ENCODE measurements around the gene ARRB1.
A peak's percentile ranks its signal among the peaks of the same experiment; 100 is the strongest.

Gene ARRB1

DNA sequence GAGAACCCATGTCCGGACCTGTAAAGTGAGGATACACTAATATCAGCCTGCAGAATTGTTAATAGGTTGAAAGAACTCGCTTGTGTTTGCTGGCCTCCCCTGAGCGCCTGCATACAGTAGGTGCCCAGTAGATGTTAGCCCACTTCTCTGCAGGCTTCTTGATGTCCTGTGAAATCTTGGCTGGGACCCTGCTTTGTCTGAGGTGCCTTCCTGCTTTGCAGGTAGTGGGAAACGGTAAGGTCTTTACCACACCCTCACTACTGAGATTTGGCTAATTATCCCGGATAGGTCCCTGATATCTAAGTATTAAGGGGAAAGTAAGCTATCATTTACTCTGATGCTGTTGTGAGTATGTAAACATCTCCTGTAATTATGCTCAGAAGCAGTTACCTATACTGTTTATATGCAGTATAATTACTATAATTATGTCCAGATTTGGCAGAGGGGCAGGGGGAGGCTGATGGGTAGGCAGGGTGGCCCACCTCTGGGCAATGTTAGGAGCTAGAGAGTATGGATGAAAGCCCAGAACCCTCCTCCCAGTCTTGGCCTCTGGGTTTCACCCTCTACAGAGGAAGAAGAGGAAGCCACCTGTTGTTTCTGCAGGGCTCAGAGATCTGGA lies 1.2 kb upstream of the ARRB1 start:
- Mint-ChIP-seq H3K4me1 (ENCODE audit: low read depth) (peaks cover 36% of the 10 kb centered on the region), H3K36me3 (ENCODE audit: low read depth) (peaks cover 7% of the 10 kb centered on the region), H3K9me3 (no peaks in the 10 kb centered on the region), H3K4me3 (peak overlapping the region; percentile 87), H3K27me3 (ENCODE audit: low read depth) (no peaks in the 10 kb centered on the region), H3K27ac (peak overlapping the region; percentile 92)
- no peak for DNase-seq (ENCODE audit: low spot score)

DNA sequence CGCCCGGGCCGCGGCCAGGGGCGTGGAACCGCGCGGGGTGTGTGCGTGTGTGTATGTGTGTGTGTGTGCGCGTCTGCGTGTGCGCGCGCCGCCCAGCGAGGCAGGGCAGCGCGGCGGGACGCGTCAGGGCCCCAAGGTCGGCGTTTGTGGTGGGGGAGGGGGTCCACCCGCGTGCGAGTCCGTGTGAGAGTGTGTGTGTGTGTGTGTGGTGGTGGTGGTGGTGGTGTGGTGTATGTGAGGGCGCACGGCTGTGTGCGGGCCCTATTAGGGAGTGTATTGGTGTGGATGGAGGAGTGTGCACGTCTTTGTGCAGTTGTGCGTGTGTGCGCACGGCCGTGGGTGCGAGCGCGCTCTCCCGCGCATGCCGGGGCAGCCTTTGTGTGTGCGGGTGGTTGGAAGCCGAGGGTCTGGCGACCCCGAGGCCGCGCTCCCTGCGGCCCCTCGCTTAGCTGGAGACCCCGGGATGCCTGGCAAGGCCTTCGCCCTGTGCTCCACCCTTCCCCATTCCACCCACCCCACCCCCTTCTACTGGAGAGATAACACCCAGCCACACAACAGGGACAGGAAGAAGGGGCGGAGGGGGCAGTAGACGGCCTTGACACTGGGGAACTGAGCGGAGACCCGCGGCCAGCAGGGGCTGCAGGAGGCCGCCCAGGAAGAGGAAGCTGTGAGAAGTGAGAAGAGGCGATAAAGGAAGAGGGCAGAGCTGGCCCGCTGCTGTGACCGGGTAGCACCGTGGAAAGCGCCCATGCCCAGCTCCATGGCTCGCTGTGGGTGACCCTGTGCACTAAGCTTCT lies 528 bp upstream of the ARRB1 start:
- DNase-seq (ENCODE audit: low spot score): peak; percentile 26
- Mint-ChIP-seq H3K27ac (peak overlapping the region; percentile 92), H3K27me3 (ENCODE audit: low read depth) (no peaks in the 10 kb centered on the region), H3K4me3 (peak overlapping the region; percentile 87), H3K4me1 (ENCODE audit: low read depth) (peaks cover 37% of the 10 kb centered on the region), H3K9me3 (no peaks in the 10 kb centered on the region), H3K36me3 (ENCODE audit: low read depth) (peaks cover 7% of the 10 kb centered on the region)

DNA sequence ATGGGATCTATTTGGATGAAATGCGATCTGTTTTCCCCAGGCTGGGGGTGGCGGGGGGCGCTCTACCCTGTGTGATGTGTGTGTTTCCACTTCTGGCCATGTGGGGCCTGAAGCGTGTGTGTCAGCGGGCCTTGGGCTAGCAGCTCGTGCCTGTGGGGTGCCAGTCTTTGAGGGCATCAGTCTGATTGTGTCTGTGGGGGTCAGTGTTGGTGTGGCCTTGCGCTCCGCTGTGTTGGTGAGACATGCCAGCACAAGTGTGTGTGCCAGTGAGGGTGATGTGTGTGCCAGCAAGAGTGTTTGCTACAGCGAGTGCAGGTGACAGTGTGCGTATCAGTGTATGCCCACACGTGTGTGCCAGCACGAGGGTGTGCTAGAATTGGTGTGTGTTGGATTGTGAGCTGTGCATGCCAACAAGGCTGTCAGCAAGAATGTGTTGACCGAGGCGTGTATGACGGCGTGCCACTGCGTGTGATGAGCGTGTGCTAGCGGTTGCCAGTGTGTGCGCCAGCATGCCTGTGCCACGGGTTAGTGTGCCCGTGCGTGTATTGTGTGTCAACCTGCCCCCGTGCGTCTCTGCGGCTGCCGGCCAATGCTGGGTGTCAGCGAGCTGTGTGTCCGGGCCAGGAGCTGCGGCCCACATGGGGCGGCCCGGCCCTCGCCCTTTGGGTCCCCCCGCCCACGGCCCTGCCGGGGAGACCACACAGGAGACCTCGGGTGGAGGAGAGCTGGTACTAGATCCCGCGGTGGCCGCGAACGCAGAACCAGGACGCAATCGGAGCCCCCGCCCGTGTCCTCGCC lies 519 bp downstream of the ARRB1 start:
- peak; percentile 23 for DNase-seq (ENCODE audit: low spot score)
- peaks cover 7% of the 10 kb centered on the region for H3K36me3 Mint-ChIP-seq (ENCODE audit: low read depth)
- H3K4me1 Mint-ChIP-seq (ENCODE audit: low read depth): peaks cover 45% of the 10 kb centered on the region
- H3K27ac Mint-ChIP-seq: peak overlapping the region; percentile 87
- H3K9me3 Mint-ChIP-seq: no peaks in the 10 kb centered on the region
- no peaks in the 10 kb centered on the region for H3K27me3 Mint-ChIP-seq (ENCODE audit: low read depth)
- H3K4me3 Mint-ChIP-seq: peak overlapping the region; percentile 87

DNA sequence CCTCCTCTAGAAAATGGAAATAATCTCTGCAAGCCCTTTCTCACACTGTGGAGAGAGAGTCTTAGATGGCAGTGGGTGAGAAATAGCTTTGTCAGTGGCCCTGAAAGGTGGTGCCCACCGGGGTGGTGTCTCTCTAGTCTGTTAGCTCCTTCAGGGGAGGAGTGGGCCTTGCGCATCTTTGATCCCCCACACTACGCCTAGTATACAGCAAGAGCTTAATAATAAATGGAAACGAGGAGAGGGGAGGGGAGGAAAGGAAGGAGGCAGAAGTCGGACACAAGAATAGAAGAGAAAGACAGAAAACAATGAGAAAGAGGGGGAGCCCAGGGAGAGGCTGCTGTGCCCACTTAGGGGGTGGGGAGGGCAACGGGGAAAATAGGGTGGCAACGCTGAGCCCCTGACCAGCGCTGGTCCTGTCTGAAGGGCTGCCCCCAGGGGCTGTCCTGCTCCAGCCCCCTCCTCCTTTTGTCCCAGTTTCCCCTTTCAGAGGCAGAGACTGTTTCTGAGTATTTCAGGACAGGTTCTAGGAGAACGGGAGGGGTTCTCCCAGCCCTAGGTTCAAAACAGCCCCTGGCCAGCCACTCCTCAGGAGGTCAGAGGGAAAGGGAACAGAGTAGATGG lies 1.2 kb downstream of the ARRB1 start:
- Mint-ChIP-seq H3K9me3 (no peaks in the 10 kb centered on the region), H3K27ac (peak overlapping the region; percentile 87), H3K4me1 (ENCODE audit: low read depth) (peaks cover 49% of the 10 kb centered on the region), H3K36me3 (ENCODE audit: low read depth) (peaks cover 7% of the 10 kb centered on the region), H3K27me3 (ENCODE audit: low read depth) (no peaks in the 10 kb centered on the region), H3K4me3 (peak overlapping the region; percentile 87)
- DNase-seq (ENCODE audit: low spot score): no peak

DNA sequence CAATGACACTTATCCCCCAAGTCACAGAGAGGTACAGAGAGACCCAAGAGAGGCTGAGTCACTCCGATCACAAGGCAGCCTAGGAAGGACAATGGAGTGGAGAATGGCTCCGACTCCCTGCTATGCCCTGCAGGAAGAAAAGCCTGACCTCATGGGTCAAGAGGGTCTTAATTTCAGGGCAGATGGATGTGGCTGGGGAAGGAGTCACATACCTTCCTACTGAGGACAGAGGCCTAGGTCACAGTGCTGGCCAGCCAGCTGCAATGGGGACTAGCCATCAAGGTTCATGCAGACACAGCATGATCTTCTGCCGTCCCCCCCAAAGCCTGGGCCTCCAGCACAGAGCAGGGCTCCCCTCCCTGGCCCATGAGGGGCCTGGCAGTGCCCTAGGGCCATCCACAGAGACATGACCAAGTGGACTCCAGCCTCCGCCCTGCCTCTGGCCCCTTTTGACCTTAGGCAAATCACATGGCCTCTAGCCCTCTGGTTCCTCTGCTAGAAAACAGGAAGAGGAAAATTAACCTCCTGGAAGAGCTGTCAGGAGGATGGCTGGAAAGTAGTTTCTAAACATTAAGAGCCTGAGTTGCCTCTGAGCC lies 1.8 kb downstream of the ARRB1 start:
- H3K27ac Mint-ChIP-seq: peak overlapping the region; percentile 75
- H3K36me3 Mint-ChIP-seq (ENCODE audit: low read depth): peaks cover 7% of the 10 kb centered on the region
- no peaks in the 10 kb centered on the region for H3K9me3 Mint-ChIP-seq
- no peaks in the 10 kb centered on the region for H3K27me3 Mint-ChIP-seq (ENCODE audit: low read depth)
- peak overlapping the region; percentile 87 for H3K4me3 Mint-ChIP-seq
- no peak for DNase-seq (ENCODE audit: low spot score)
- peaks cover 53% of the 10 kb centered on the region for H3K4me1 Mint-ChIP-seq (ENCODE audit: low read depth)

DNA sequence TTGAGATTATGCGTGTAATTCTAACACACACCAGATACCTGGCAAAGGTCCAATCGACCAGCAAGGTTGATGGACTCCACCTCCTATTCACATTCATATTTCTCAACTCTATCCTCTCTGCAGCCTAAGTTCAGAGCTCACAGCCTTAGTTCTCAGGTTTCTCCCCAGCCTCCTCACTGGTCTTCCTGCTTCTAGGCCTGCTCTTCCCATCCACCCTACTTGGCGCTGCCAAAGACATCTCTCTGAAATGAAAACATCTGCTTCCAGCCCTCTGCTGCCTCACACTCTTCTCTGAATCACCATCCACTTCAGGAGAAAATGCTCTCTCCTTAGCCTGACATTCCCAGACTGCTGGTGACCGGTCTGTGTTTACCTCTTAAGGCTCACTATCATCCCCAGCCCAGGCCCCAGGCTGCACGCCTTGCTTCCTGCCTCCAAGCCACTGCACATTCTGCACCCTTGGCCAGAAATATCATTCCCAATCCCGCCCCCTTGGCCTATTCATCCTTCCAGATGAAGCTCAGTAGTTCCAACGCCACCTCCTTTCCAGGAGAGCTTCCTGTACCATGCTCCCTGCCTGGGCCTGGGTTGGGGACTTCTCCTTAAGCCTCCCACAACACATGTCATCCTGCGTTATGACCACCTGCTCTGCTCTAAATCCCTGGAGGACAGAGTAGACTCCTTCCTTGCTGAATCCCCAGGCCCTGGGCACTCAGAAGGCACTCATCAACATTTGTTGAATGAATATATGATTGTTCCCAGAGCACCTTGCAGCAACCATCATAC lies 3.5 kb downstream of the ARRB1 start:
- H3K9me3 Mint-ChIP-seq: no peaks in the 10 kb centered on the region
- peaks cover 57% of the 10 kb centered on the region for H3K4me1 Mint-ChIP-seq (ENCODE audit: low read depth)
- H3K4me3 Mint-ChIP-seq: no peak overlapping the region
- peaks cover 3% of the 10 kb centered on the region for H3K36me3 Mint-ChIP-seq (ENCODE audit: low read depth)
- no peaks in the 10 kb centered on the region for H3K27me3 Mint-ChIP-seq (ENCODE audit: low read depth)
- no peak for DNase-seq (ENCODE audit: low spot score)
- peak overlapping the region; percentile 48 for H3K27ac Mint-ChIP-seq

DNA sequence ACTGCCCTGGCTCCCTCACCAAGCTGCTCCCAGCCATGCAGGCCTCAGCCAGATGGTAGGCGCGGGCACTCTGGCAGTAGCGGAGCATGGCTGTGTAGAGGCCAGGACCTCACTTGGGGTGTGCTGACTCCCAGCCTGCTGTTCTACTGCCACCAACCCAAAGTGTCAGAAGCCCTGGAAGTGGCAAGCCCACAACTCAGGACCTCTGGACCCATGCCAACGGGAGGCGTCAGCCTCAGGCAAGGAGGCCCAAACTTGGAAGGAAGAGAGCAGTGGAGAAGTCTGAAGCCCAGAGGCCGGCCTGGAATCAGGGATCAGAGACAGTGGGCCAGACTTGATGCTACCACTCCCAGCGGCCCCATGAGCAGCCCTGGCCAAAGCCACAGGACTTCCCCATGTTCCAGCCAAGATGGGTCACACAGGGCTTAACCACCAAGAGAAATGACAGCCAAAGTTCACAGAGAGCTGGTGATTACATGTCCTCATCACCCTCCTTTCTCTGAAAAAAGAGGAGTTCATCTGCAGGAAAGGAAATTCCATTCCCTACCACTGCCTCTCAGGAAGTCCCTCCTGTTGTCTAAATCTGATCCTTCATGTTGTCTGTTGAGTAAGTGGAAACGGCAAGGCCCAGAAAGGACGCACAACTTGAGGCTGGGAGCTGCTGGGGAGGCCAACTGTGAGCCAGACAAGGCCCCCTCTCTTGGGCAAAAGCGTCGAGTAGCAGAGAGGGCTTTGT lies 4.4 kb downstream of the ARRB1 start:
- H3K27me3 Mint-ChIP-seq (ENCODE audit: low read depth): no peaks in the 10 kb centered on the region
- no peaks in the 10 kb centered on the region for H3K9me3 Mint-ChIP-seq
- DNase-seq (ENCODE audit: low spot score): no peak
- H3K36me3 Mint-ChIP-seq (ENCODE audit: low read depth): peaks cover 4% of the 10 kb centered on the region
- peaks cover 56% of the 10 kb centered on the region for H3K4me1 Mint-ChIP-seq (ENCODE audit: low read depth)
- H3K4me3 Mint-ChIP-seq: no peak overlapping the region
- peak overlapping the region; percentile 12 for H3K27ac Mint-ChIP-seq

DNA sequence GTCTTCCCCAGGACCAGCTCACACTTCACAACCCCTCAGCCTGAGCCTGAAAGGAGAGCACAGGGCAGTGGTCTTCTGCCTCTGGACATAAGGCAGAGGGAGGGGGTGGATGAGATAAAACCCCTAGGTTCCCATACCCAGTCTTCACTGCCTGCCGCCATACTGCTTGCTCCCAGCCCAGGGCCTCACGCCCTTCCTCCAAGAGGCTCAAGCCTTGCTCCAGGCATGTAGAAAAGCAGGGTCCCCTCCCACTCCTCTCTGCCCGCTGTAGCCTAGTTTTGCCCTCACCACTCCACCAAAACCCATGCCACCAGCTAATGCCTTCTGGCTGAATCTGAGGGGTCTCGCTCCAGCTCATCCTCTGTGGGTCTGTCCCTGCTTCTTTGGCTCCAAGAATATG lies 5.2 kb downstream of the ARRB1 start:
- DNase-seq (ENCODE audit: low spot score): no peak
- H3K9me3 Mint-ChIP-seq: no peaks in the 10 kb centered on the region
- H3K27me3 Mint-ChIP-seq (ENCODE audit: low read depth): no peaks in the 10 kb centered on the region
- peaks cover 6% of the 10 kb centered on the region for H3K36me3 Mint-ChIP-seq (ENCODE audit: low read depth)
- no peak overlapping the region for H3K4me3 Mint-ChIP-seq
- H3K27ac Mint-ChIP-seq: peak overlapping the region; percentile 64
- H3K4me1 Mint-ChIP-seq (ENCODE audit: low read depth): peaks cover 64% of the 10 kb centered on the region

DNA sequence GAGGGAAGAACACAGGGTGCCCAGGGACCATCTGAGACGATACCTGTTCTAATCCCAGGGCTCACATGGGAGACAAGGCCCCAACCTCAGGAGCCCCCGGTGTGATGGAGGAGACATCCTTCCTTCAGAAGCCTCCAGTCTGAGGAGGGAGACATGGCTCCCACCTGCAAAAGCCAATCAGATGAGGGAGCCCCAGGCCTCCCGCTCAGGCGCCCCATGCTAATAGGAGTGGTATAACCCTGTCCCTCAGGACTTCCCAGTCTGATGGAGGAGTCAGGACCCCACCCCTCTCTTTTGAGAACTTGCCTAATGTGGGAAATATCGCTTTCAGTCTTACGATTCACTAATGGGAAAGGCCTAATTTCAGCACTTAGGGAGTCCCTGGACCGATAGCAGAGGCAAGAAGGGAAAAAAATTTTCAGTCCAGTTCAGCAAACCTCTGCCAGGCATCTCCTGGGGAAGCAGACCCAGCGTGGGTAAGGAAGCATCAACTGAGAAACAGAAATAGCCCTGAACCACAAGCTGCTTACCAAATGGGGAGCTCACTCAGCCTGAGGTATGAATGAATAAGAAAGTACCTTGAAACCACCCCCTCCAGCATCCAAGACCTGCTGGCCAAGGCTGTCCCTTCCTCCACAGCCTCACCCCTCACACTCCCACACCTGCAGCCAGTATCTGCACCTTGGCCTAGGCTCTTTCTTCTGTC lies 5.9 kb downstream of the ARRB1 start:
- Mint-ChIP-seq H3K27me3 (ENCODE audit: low read depth) (no peaks in the 10 kb centered on the region), H3K9me3 (no peaks in the 10 kb centered on the region), H3K4me1 (ENCODE audit: low read depth) (peaks cover 66% of the 10 kb centered on the region), H3K27ac (peak overlapping the region; percentile 64), H3K4me3 (no peak overlapping the region), H3K36me3 (ENCODE audit: low read depth) (peaks cover 3% of the 10 kb centered on the region)
- no peak for DNase-seq (ENCODE audit: low spot score)

DNA sequence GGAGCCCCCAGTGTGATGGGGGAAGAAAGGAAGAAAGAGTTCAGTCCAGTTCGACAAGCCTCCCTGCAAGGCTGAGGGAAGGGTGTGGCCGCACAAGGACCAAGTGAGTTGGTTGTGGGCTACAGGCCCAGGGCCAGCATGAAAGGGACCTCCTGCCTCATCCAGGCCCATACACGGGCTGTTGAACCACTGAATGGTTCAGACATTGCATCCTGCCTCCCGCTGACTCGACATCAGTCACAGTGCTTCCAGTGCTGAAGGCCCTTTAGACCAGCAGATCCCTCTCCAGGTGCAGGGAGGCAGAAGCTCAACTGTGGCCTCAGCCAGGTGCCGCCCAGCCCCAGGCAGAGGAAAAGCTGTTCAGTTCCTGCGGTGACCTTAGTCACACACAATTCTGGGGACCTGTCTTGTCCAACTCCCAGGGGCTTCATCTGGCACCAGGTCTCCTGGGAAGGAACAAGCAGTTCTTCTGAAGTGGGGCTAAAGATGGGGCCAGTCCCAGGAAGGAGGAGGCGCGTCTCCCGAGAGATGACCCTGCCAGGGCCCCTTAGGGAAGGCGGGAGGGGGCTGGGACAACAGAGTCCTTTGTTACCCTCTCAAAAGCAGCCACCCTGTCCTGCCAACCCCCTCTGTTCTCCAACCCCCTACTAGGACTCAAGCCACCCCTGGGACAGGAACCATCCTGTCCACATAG lies 6.6 kb downstream of the ARRB1 start:
- no peak for DNase-seq (ENCODE audit: low spot score)
- H3K4me1 Mint-ChIP-seq (ENCODE audit: low read depth): peaks cover 68% of the 10 kb centered on the region
- peaks cover 5% of the 10 kb centered on the region for H3K36me3 Mint-ChIP-seq (ENCODE audit: low read depth)
- no peak overlapping the region for H3K27ac Mint-ChIP-seq
- no peaks in the 10 kb centered on the region for H3K9me3 Mint-ChIP-seq
- H3K4me3 Mint-ChIP-seq: no peak overlapping the region
- H3K27me3 Mint-ChIP-seq (ENCODE audit: low read depth): no peaks in the 10 kb centered on the region

DNA sequence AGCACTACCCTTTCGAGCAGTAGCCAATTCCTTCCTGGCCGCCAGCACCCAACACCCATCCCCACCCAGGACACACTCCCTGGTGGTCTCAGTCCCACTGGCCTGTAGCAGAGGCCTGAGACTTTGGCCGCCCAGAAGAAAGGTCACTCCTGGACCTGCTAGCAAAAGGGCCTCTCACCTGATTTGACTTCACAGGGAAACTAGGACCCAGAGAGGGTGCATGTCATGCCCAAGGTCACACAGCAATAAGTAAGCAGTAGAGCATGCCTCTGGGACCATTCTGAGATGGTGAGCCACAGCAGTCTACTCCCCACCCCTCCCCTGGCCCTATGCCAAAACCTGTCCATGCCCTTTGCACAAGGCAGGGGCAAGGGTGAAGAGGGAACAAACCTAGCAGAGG lies 7.3 kb downstream of the ARRB1 start:
- H3K9me3 Mint-ChIP-seq: no peaks in the 10 kb centered on the region

More for the DNA sequence above, 7.3 kb downstream of the ARRB1 start:
- H3K4me3 Mint-ChIP-seq: no peak overlapping the region
- H3K36me3 Mint-ChIP-seq (ENCODE audit: low read depth): peaks cover 5% of the 10 kb centered on the region
- DNase-seq (ENCODE audit: low spot score): no peak
- no peak overlapping the region for H3K27ac Mint-ChIP-seq
- H3K4me1 Mint-ChIP-seq (ENCODE audit: low read depth): peaks cover 68% of the 10 kb centered on the region
- no peaks in the 10 kb centered on the region for H3K27me3 Mint-ChIP-seq (ENCODE audit: low read depth)

Data from T-helper 2 cell treated with Interferon-gamma antibody and Interleukin-4, amounts not matched to agents 5 μg/mL and 100 μg/mL, for 36 hours (primary cell).